Lung (tissue), 12 donors: ENCODE data around the gene AUP1. TPM values are rescaled to one million over a fixed set of nuclear protein-coding genes. Genes with fewer than 3 reads are reported as not detected.

ENCODE experiments used
- ATAC-seq: fragments of 200-7000 bp; cut with Tn5 transposase; one replicate; pipeline ENCODE4 v1.9.1; 2020; ENCODE audit warnings: moderate number of reproducible peaks; ENCODE audit not compliant: insufficient read depth, low FRiP score
- DNase-seq, 3 donors: peaks; one replicate each; pipeline ENCODE4 v3.0.0-alpha.2; 2013 to 2017
- H3K27ac ChIP-seq, 2 donors: one replicate each; pipeline ENCODE4 v1.5.1; 2013; ENCODE audit warnings: mild to moderate bottlenecking in 2 of 2, moderate library complexity in 2 of 2, control low read depth in 1 of 2, inconsistent platforms in 1 of 2, low read depth in 1 of 2, low read length in 1 of 2
- H3K27me3 ChIP-seq, 3 donors: one replicate each; pipeline ENCODE4 v1.5.1; 2013; ENCODE audit warnings: low read length in 2 of 3; ENCODE audit not compliant: control insufficient read depth in 3 of 3, insufficient read depth in 3 of 3
- H3K36me3 ChIP-seq, 4 donors: one replicate each; pipeline ENCODE4 v1.5.1; 2013; ENCODE audit warnings: low read length in 4 of 4, mild to moderate bottlenecking in 1 of 4, moderate library complexity in 1 of 4; ENCODE audit not compliant: control insufficient read depth in 4 of 4, insufficient read depth in 4 of 4
- H3K4me1 ChIP-seq, 5 donors: one replicate each; pipeline ENCODE4 v1.5.1; 2013; ENCODE audit warnings: low read length in 5 of 5, mild to moderate bottlenecking in 2 of 5, moderate library complexity in 1 of 5; ENCODE audit not compliant: control insufficient read depth in 5 of 5, insufficient read depth in 5 of 5
- H3K4me3 ChIP-seq: one replicate; pipeline ENCODE4 v1.5.1; 2013; ENCODE audit warnings: mild to moderate bottlenecking, control low read depth, moderate library complexity
- H3K9ac ChIP-seq, 2 donors: one replicate each; pipeline ENCODE4 v1.5.1; 2013; ENCODE audit warnings: low read length in 2 of 2, control low read depth in 1 of 2; ENCODE audit not compliant: insufficient read depth in 1 of 2
- H3K9me3 ChIP-seq, 4 donors: one replicate each; pipeline ENCODE4 v1.5.1; 2013; ENCODE audit warnings: low read length in 3 of 4, mild to moderate bottlenecking in 1 of 4, moderate library complexity in 1 of 4; ENCODE audit not compliant: control insufficient read depth in 4 of 4, insufficient read depth in 3 of 4
- WGBS, 2 donors: extraction: QIAGEN DNeasy Blood & Tissue Kit; methylation state at CpG; one replicate each; pipeline ENCODE4 v1.1.7; 2013; 5-methylcytosine and 5-hydroxymethylcytosine counted together
- polyA plus RNA-seq, 2 donors: library from polyadenylated mRNA; stranded (reverse); fragments of 200-250 nt; gene quantifications; one replicate each; pipeline ENCODE4 v1.2.1, GENCODE V29; 2013
- total RNA-seq, 2 donors: library from RNA; depleted of rRNA in 1 of 2; stranded (reverse); fragments of >200 nt in 1 of 2; gene quantifications; one replicate each; pipeline ENCODE4 v1.2.1, GENCODE V29; 2014 to 2021
- TF ChIP-seq, protein P1 (sequence below): IDR thresholded peaks from 2 replicates; pipeline ENCODE4 v1.5.1; 2012; ENCODE audit warnings: mild to moderate bottlenecking; ENCODE audit errors: control extremely low read depth, extremely low read depth
- donor health status: control.
- donor health status: control.
- donor health status: Bipolar disorder and iron deficiency.
- donor health status: healthy.
- donor health status: DM: yes; HTN: yes; CAD: no.

AUP1 gene
- total and polyA plus RNA-seq, 4 donors = 65.6 to 185 (median 129) TPM

DNA sequence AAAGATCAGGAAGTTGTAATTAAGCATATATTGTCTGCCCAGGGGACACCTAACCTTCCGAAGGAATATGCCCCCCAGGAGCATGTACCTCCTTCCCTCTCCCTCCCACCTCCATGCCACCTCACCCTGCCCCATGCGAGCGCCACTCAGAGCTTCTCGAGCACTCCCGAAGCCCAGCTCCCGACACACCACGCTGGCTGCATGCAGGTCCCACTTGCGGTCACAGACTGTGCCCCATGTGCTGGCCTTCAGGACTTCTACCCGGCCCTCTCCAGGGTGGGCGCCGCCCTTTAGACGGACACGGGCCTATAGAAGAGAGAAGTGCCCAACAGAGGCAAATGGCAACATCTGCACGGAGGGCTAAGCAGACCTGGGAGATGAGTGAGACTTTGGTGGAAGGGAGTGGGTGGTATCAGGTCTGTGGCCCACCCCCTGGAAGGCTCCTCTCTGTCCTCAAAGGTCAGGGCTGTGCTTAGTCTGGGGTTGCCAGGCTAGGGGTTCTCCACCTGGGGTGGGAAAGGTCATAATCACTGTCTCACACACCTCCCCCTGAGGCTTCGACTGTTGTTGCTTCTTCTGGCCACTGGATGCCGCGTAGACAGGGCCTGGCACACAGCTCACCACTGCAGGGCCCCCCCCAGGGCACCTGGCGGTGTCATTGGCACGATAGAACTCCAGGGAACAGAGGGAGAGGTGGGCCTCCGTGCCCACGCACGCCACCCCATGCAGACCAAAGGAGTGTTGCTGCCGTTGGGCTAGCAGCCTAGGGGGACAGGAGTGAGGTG lies 6.9 kb upstream of the AUP1 start:
- no peaks in the 10 kb centered on the region for H3K9me3 ChIP-seq
- H3K9ac ChIP-seq = no peak overlapping the region
- peaks cover 0 to 2% (median 0%) of the 10 kb centered on the region in 5 donors for H3K4me1 ChIP-seq
- TF ChIP-seq, protein P1, sequence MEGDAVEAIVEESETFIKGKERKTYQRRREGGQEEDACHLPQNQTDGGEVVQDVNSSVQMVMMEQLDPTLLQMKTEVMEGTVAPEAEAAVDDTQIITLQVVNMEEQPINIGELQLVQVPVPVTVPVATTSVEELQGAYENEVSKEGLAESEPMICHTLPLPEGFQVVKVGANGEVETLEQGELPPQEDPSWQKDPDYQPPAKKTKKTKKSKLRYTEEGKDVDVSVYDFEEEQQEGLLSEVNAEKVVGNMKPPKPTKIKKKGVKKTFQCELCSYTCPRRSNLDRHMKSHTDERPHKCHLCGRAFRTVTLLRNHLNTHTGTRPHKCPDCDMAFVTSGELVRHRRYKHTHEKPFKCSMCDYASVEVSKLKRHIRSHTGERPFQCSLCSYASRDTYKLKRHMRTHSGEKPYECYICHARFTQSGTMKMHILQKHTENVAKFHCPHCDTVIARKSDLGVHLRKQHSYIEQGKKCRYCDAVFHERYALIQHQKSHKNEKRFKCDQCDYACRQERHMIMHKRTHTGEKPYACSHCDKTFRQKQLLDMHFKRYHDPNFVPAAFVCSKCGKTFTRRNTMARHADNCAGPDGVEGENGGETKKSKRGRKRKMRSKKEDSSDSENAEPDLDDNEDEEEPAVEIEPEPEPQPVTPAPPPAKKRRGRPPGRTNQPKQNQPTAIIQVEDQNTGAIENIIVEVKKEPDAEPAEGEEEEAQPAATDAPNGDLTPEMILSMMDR = no peak
- H3K27me3 ChIP-seq = no peaks in the 10 kb centered on the region
- peaks cover 5 to 23% (median 12%) of the 10 kb centered on the region in 4 donors for H3K36me3 ChIP-seq
- 87 to 92% methylated on average over 22 to 23 of the region's 23 CpGs for WGBS, 2 donors
- no peak overlapping the region for H3K27ac ChIP-seq
- ATAC-seq (no peak), DNase-seq (no peak)
- H3K4me3 ChIP-seq = no peak overlapping the region

DNA sequence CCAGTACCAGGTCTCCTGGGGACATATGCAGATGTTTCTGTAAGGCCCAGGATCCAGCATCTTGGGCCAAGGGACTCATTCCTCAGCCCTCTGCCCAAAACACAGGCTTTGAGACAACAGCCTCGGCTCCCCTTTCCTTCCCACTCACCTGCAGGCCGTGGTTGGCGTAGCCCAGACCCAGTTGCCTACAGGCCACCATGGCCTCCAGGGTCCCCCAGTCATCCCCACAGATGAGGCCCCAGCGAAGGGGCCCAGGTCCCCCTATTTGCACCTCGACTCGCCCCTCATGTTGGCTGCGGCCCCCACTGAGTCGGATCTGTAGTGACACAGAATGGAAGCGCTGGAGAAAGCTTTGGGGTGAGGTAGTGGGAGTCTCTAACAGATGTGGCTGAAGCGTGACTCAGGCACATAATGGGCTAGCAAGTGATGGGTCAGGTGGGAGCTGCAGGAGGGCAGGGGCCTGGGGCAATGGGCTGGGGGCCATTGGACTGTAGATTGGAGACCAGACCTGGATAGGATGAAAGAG lies 6.0 kb upstream of the AUP1 start:
- no peak overlapping the region for H3K4me3 ChIP-seq
- no peaks in the 10 kb centered on the region for H3K9me3 ChIP-seq
- H3K27me3 ChIP-seq = no peaks in the 10 kb centered on the region
- no peak overlapping the region for H3K27ac ChIP-seq
- DNase-seq (no peak), ATAC-seq (no peak)
- TF ChIP-seq, protein P1 = no peak
- H3K4me1 ChIP-seq = peaks cover 0 to 11% (median 5%) of the 10 kb centered on the region in 5 donors
- 92 to 94% methylated on average over 10 of the region's 10 CpGs for WGBS, 2 donors
- H3K36me3 ChIP-seq = peaks cover 5 to 23% (median 12%) of the 10 kb centered on the region in 4 donors
- no peak overlapping the region for H3K9ac ChIP-seq

DNA sequence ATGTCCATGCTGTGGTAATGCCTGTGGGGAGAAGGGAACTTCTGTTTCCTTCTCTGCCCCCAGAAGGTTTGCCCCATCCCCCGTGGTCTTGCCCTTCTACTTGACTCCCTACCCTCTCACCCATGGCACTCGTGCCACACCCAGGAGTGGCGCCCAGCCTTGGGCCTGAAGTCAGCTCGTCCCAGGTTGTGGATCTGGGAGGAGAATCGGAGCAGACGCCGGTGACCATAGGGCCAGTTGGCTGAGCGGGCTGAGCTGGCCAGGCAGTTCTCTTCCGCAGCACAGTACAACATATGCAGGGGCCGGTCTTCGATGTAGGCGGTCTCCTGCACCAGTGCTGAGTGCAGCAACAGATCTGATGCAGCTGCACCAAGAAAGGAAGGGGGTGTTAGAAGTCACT lies 4.9 kb upstream of the AUP1 start:
- Histone ChIP-seq H3K27me3 (no peaks in the 10 kb centered on the region), H3K36me3 (peaks cover 5 to 23% (median 12%) of the 10 kb centered on the region in 4 donors), H3K9ac (no peak overlapping the region), H3K9me3 (no peaks in the 10 kb centered on the region), H3K4me1 (peaks cover 0 to 12% (median 5%) of the 10 kb centered on the region in 5 donors), H3K4me3 (no peak overlapping the region), H3K27ac (no peak overlapping the region)
- no peak for ATAC-seq
- no peak for DNase-seq
- TF ChIP-seq, protein P1 = no peak
- WGBS, 2 donors = 84 to 87% methylated on average over 12 of the region's 12 CpGs
